ENCODE measurements around the gene HSD3B1. TPM values are rescaled to one million over a fixed set of nuclear protein-coding genes. Genes with fewer than 3 reads are reported as not detected.

Gene HSD3B1
- total RNA-seq: not detected
- long read RNA-seq: 0 reads

DNA sequence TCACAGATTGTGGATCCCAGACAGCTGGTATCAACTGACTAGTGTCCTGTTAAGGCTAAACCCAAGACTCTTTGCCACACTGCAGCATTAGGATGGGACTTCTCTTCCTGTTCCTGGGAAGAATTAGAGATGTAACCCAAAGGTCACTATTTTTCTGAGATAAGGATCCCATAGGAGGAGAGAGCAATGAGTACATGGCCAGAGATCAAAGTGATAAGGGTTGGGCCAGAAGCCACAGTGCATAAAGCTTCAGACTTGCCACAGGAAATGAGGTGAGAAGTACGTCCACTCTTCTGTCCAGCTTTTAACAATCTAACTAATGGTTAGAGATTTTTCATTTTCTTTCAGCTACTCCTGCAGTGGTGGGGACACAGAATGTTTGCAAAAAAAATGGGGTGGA lies at the start of gene HSD3B1:
Gene HSD3B1 (plus strand): TSS at position 270 of the 400 bp plus-strand sequence. CDS start 267 bp downstream, outside the sequence.
- no peak for ATAC-seq
- intact Hi-C loops (cut with DNase I): no loop called here
- no peak for DNase-seq (ENCODE audit: missing footprints)

GRCh38 chr1:119462964-119463363 lies 44.0 kb upstream of the HSD3B1 start:
- DNase-seq (ENCODE audit: missing footprints): no peak
- intact Hi-C loops (cut with DNase I): no loop called here
- no peak for ATAC-seq

GRCh38 chr1:119463569-119463968 lies 43.4 kb upstream of the HSD3B1 start:
- DNase-seq (ENCODE audit: missing footprints): no peak
- intact Hi-C loops (cut with DNase I): no loop called here
- ATAC-seq: no peak

GRCh38 chr1:119466445-119466844 lies 40.6 kb upstream of the HSD3B1 start:
- intact Hi-C loops (cut with DNase I): no loop called here
- no peak for ATAC-seq
- no peak for DNase-seq (ENCODE audit: missing footprints)

DNA sequence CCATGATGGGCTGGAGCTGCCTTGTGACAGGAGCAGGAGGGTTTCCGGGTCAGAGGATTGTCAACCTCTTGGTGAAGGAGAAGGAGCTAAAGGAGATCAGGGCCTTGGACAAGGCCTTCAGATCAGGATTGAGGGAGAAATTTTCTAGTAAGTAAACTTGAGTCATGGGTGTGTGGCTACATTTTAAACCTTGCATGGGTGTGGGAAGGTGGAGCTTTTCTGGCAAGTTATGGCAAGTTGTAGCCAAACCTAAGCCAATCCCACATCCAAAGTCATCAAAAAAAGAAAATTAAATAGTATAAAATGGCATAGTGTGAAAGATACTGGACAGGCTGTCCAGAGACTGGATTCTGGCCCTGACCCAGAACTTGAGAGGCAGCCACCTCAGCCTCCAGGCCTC lies 39.8 kb upstream of the HSD3B1 start:
- intact Hi-C loops (cut with DNase I): no loop called here
- ATAC-seq: no peak
- no peak for DNase-seq (ENCODE audit: missing footprints)

DNA sequence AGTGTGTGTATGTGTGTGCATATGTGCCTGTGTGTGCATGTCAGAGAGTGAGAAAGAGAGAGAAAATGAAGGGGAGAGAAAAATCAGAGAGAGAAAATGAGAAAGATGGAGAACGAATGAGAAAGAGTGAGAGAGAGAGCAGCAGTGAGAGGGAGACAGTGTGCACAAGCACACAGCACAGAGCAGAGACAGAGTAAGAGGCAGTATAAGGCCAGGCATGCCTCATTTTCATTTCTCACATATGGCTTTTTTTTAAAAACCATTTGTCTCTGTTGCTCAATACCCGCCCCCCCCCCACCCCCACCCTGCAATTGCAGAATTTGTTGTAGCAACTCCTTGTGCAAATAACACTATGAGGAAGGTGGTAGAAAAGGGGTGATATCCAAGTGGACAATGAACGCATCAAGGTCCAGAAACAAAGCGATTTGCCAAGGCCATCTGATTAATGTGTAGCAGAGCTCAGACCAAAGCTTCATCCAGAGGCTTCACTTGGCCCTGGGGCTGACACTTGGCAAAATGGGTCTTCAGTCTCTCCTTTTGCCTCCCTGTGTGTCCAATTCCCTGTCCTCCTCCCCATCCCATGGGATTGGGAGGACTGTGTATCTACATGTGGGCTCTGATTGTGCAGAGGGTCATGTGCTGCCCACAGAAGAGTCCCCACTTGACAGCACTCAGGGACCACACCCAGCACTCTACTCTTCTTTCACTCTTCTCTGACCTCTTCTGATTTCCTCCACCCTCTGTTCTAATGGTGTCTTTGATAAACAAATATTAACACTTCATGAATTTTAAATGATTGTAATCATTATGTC lies 38.9 kb upstream of the HSD3B1 start:
- intact Hi-C loops (cut with DNase I): no loop called here
- ATAC-seq: no peak

GRCh38 chr1:119469741-119470140 lies 37.3 kb upstream of the HSD3B1 start:
- DNase-seq (ENCODE audit: missing footprints) (no peak), ATAC-seq (no peak)
- intact Hi-C loops (cut with DNase I): no loop called here

More for the DNA sequence above, 38.9 kb upstream of the HSD3B1 start:
- DNase-seq (ENCODE audit: missing footprints): no peak

GRCh38 chr1:119470377-119470776 lies 36.6 kb upstream of the HSD3B1 start:
- no peak for ATAC-seq
- DNase-seq (ENCODE audit: missing footprints): no peak
- intact Hi-C loops (cut with DNase I): no loop called here

- ATAC-seq (no peak), DNase-seq (ENCODE audit: missing footprints) (no peak)
- intact Hi-C loops (cut with DNase I): no loop called here
These were observed 36.1 kb upstream of the HSD3B1 start for GRCh38 chr1:119470958-119471357.

DNA sequence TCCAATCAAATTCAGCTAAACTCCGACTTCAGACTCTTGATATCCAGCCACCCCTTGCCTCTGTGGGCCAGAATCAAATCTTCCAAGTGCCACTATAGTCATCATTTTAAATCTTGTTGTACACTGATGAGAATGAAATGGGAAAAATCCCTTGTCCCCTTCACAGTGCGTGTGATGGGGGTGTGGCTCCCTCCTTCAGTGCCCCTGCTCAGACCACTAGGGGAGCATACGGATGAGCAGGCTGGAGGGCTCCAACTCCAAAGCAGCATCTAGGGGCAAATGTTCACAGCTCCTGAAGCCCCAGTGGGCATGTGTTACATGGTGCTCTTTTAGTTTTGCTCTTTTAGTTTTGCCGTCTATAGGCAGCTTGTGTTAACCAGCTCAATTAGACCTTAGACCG lies 35.4 kb upstream of the HSD3B1 start:
- ATAC-seq: no peak
- intact Hi-C loops (cut with DNase I): no loop called here
- DNase-seq (ENCODE audit: missing footprints): no peak

DNA sequence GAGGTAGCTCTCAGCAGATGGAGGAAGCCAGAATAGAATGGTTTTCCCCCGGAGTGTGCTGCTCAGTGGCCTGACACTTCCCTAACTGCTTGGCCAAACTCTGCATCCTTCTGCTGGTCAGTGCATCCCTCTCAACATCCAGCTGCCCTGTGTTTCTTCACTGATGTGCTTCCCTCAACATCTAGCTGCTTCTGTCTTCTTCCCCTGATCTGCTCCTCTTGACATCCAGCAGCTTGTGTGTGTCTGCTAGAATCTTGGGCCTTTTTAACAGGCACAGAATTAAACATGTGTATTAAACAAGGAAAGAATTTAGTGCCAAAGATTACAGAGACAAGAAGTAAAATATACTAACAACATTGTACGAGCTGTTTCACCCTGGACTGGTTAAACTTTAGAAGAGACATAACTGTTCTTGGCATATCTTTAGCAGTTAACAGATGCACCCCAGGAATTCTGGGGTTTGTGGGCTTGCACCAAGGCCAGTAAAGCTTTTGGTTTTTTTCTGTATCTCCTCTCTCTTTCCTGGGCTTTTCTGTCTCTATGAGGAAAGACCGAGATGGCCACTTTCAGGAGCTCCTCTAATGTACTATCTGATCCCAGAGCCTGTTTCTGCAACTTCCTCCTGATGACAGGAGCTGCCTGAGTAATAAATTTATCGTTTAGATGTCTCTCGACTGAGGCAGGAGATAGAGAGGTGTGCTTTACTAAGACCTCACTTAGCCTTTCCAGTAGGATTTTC lies 34.8 kb upstream of the HSD3B1 start:
- ATAC-seq (no peak), DNase-seq (ENCODE audit: missing footprints) (no peak)
- intact Hi-C loops (cut with DNase I): no loop called here

GRCh38 chr1:119472819-119473175 lies 34.2 kb upstream of the HSD3B1 start:
- no peak for ATAC-seq
- no peak for DNase-seq (ENCODE audit: missing footprints)
- intact Hi-C loops (cut with DNase I): no loop called here

DNA sequence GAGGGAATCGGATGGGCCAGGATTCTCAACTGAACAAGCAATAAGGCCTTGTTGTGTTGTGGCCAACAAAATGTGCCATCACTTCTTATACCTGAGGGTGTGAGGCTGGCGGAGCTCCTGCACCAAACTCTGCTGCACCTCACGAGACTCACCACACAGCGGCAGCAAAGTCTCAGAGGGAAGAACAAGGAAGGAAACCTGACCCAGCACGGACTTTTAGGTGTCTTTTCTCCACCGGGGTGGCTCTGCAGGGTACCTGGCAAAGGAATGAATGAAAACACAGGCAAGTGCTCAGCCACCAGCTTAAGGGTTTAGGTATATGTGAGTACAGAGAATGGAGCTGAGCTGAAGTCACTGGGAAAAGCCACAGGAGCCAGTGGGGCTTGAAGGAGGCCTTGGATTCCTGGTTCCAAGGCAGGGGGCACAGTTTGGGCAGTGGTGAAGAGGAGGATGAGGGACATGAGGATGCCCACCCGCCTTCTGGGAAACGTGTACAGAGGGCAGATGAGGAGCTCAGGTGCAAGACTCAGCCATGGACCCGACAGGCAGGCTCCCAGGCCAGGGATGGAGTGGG lies 31.1 kb upstream of the HSD3B1 start:
- no peak for ATAC-seq
- no peak for DNase-seq (ENCODE audit: missing footprints)
- intact Hi-C loops (cut with DNase I): no loop called here

GRCh38 chr1:119477710-119478109 lies 29.3 kb upstream of the HSD3B1 start:
- intact Hi-C loops (cut with DNase I): no loop called here
- no peak for DNase-seq (ENCODE audit: missing footprints)

DNA sequence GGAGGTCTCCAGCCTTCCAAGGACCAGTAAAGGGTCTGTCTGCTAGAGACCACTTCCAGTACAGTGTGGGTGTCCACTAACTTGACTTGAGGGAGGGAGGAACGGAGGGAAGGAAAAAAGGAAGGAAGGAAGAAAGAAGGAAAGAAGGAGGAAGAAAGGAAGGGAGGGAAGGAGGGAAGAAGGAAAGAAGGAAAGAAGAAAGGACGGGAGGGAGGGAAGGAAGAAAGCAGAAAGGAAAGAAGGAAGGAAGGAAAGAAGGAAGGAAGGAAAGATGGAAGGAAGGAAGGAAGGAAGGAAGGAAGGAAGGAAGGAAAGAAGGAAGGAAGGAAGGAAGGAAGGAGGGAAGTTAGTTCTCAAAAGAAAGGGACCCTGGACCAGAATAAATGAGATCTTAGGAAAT lies 26.8 kb upstream of the HSD3B1 start:
- intact Hi-C loops (cut with DNase I): no loop called here
- no peak for ATAC-seq
- no peak for DNase-seq (ENCODE audit: missing footprints)

More at GRCh38 chr1:119477710-119478109, 29.3 kb upstream of the HSD3B1 start:
- no peak for ATAC-seq

- no peak for DNase-seq (ENCODE audit: missing footprints)
- intact Hi-C loops (cut with DNase I): no loop called here
- no peak for ATAC-seq
These were observed 25.1 kb upstream of the HSD3B1 start for GRCh38 chr1:119481951-119482350.

DNA sequence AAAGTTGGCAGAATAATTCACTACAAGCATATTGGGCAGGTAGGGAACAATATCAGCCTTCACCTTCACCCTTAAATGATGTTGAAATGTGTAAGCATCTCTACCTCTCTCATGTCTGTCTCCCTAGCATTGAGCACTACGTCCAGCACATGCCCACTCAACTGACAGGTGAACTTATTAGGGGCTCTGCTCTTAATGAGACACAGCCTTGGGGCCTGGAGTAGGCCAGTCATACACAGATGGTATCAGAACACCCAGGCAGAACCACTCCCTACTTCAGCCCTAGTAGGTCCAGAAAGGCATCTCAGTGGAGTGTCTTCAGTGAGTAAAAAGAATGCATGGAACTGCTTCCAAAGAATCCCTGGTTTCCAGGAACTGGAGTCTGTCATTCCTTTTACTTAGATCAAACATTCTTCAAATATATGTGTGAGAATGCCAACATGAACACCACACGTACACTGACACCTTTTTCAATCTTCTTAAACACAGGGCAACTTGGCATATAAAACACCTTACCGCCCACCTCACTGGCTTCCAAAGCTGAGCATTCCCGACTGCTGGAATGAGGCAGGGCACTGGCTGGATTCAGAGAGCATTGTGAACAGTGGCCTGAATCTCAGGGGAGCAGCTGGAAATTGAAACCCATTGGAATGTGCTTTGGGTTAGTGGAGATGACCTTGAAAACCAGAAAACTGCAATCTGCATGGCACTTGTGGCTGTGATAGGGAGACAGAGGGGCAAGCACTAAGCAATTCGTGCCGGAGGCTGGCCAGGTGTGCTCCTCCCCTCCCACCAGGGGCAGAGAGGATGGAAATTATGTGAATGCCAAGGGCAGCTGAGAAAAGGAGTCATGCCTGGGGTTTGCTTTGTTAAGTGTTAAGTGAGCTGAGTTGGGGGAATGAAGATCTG lies 24.2 kb upstream of the HSD3B1 start:
- DNase-seq (ENCODE audit: missing footprints) (no peak), ATAC-seq (no peak)
- intact Hi-C loops (cut with DNase I): no loop called here

GRCh38 chr1:119483441-119484200 lies 23.4 kb upstream of the HSD3B1 start:
- DNase-seq (ENCODE audit: missing footprints) (no peak), ATAC-seq (no peak)
- intact Hi-C loops (cut with DNase I): no loop called here
